ENCODE results near the gene RIMS3.

The RIMS3 gene

DNA sequence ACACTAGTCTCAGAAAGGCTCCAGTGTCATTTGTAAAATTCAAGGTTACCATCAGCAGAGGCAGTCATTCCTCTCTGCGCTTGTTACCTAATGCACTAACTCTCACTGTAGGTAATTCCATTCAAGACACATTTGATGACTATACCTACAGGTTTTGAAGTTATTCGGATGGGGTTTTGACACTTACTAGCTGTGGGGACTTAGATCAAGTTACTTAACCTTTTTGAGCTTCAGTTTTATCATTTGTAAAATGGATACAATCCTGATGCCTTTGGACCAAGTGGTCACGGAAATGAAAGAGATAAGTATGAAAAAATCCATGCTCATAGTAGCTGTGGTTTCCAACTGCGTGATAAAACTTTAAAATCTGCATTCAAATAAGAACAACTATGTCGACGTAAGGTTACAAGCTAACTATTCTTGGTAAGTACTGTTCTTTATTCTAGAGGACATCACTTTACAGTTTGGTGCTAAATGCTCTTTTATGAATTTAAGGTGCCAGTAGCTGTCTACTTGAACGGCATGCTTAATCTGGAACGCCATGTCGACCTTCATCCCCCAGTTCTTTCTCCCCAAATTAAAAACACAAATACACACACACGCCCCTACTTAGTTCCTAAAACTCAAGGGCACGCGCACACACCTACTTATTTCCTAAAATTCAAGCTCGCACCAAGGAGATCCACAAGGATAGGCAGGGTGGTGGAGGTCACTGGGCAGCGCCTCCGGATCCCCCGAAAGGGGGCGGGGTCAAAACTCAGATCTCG lies 25.5 kb upstream of the RIMS3 start:
- no peak for DNase-seq (ENCODE audit: low spot score)
- TF ChIP-seq CTCF (IDR thresholded peaks at IDR 0.05; ENCODE audit: extremely low read depth, missing control alignments) = no peak

GRCh38 chr1:40689737-40690136 lies 24.3 kb upstream of the RIMS3 start:
- DNase-seq (ENCODE audit: low spot score) = no peak
- TF ChIP-seq CTCF (IDR thresholded peaks at IDR 0.05; ENCODE audit: extremely low read depth, missing control alignments) = no peak

DNA sequence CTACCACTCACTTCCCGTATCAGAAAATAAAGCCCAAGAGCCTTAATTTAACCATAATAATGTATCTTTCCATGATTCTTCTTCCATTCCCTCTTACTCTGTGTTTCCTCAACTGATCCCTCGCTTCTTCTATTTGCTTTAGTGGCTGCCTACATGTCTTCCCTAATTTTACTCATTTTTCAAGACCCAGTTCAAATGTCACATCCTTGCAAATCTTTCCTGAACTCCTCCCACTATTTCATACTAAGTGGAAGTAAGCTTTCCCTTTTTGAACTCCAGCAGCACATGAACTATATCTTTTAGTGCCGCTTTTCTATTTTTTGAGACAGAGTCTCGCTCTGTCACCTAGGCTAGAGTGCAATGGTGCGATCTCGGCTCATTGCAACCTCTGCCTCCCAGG lies 22.2 kb upstream of the RIMS3 start:
- no peak for DNase-seq (ENCODE audit: low spot score)
- TF ChIP-seq CTCF (IDR thresholded peaks at IDR 0.05; ENCODE audit: extremely low read depth, missing control alignments) = no peak

- TF ChIP-seq CTCF (IDR thresholded peaks at IDR 0.05; ENCODE audit: extremely low read depth, missing control alignments) = no peak
- DNase-seq (ENCODE audit: low spot score) = no peak
Observed at GRCh38 chr1:40687059-40687458, 21.6 kb upstream of the RIMS3 start.

GRCh38 chr1:40684669-40685068 lies 19.2 kb upstream of the RIMS3 start:
- TF ChIP-seq CTCF (IDR thresholded peaks at IDR 0.05; ENCODE audit: extremely low read depth, missing control alignments) = no peak
- no peak for DNase-seq (ENCODE audit: low spot score)

GRCh38 chr1:40679165-40679953 lies 13.9 kb upstream of the RIMS3 start:
- no peak for DNase-seq (ENCODE audit: low spot score)
- no peak for TF ChIP-seq CTCF (IDR thresholded peaks at IDR 0.05; ENCODE audit: extremely low read depth, missing control alignments)

GRCh38 chr1:40676501-40676900 lies 11.0 kb upstream of the RIMS3 start:
- no peak for DNase-seq (ENCODE audit: low spot score)
- no peak for TF ChIP-seq CTCF (IDR thresholded peaks at IDR 0.05; ENCODE audit: extremely low read depth, missing control alignments)
